A549 (cell line): Measurements from ENCODE around the gene ARHGEF37.

Source experiments
- BHLHE40 ChIP-seq: IDR thresholded peaks from 2 replicates; pipeline ENCODE4 v1.6.1; 2012; ENCODE audit warnings: low read depth, low read length, inconsistent platforms
- FOSL2 ChIP-seq, 2 experiments: fragments of 450-650 bp in 1 of 2; fragments of >200 bp in 1 of 2; sonication (Bioruptor Twin) in 1 of 2; formaldehyde crosslinking; IDR thresholded peaks; 2 replicates each; pipeline versions ENCODE4 v1.5.0 to v1.6.1; 2016 to 2020; ENCODE audit warnings: mild to moderate bottlenecking in 1 of 2, moderate library complexity in 1 of 2
- HOXA7 ChIP-seq: fragments of 250-450 bp; sonication (Bioruptor Pico); IDR thresholded peaks from 2 replicates; pipeline ENCODE4 v1.5.0; 2020; ENCODE audit warnings: mild to moderate bottlenecking, moderate library complexity
- MAFK ChIP-seq: fragments of 450-650 bp; IDR thresholded peaks from 2 replicates; pipeline ENCODE4 v1.6.1; 2014; ENCODE audit not compliant: partially characterized antibody
- MYC ChIP-seq: IDR thresholded peaks from 2 replicates; pipeline ENCODE4 v1.6.1; 2012; ENCODE audit warnings: mild to moderate bottlenecking, inconsistent platforms, low read length, improper control_type of control experiment, borderline replicate concordance
- POLR2A ChIP-seq: IDR thresholded peaks from 2 replicates; pipeline ENCODE4 v1.6.1; 2012; ENCODE audit warnings: mild to moderate bottlenecking, low read length
- POLR2AphosphoS2 ChIP-seq: conservative IDR thresholded peaks from 2 replicates; pipeline ENCODE4 v1.6.1; 2012; ENCODE audit warnings: low read length, improper control_type of control experiment, inconsistent platforms
- RAD21 ChIP-seq, 2 experiments: fragments of >200 bp in 1 of 2; sonication (Bioruptor Twin) in 1 of 2; formaldehyde crosslinking in 1 of 2; IDR thresholded peaks in 1 of 2; conservative IDR thresholded peaks in 1 of 2; 2 replicates in 1 of 2; 3 replicates in 1 of 2; pipeline ENCODE4 v1.6.1; 2012 to 2018; ENCODE audit warnings: inconsistent platforms in 1 of 2
- RARB ChIP-seq: fragments of 250-450 bp; sonication (Bioruptor Pico); IDR thresholded peaks from 2 replicates; pipeline ENCODE4 v1.8.0; 2021; ENCODE audit warnings: mild to moderate bottlenecking, moderate library complexity
- SMC3 ChIP-seq: fragments of >200 bp; sonication (Bioruptor Twin); formaldehyde crosslinking; IDR thresholded peaks from 3 replicates; pipeline ENCODE4 v1.6.1; 2018; ENCODE audit warnings: inconsistent platforms
- TFCP2L1 ChIP-seq: fragments of 250-450 bp; sonication (Bioruptor Pico); IDR thresholded peaks from 2 replicates; pipeline ENCODE4 v1.5.0; 2021; ENCODE audit warnings: mild to moderate bottlenecking
- TF ChIP-seq, protein P1 (sequence below): fragments of >200 bp; sonication (Bioruptor Twin); formaldehyde crosslinking; IDR thresholded peaks from 3 replicates; pipeline ENCODE4 v1.5.1; 2016
- TF ChIP-seq, protein P2 (sequence below): fragments of 450-650 bp; IDR thresholded peaks from 2 replicates; pipeline ENCODE4 v1.6.1; 2014; ENCODE audit warnings: antibody characterized with exemption

DNA sequence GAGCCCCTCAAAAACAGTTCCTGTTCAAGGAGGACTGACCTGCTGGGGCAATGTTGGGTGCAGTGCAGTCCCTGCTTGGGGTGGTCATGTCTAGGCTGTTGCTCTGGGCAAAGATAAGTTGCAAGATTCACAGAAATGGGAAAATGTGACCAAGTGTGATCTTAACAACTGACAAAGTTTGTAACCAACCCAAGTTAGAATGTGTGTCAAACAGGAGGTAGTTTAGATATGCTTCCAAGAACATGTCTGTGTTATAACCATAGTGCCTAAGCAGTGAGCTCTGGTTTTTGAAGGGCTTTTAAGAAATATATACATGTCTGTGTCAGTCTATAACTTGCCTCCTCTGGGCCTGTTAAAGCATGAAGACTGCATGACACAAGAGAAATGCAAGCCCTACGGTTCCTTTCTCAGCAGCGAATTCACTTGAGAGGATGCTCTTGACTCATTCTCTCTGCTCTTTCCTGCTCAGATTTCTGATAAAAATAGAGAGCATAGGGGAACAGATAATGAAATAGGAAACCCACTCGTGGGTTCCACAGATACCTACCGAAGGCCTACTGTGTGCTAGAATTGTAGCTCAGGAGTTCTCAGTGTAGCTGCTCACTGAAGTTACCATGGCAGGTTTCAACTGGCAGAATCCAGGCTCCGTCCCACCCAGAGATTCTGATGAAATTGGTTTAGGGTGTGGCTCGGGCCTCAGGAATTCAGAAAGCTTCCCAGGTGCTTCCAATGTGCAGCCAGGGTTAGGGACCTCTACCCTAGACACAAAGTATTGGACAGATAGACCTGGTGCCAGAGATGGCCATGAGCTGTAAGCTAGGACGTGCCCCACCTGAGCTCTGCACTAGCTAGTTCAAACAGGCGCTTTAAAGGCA is 52.4 kb downstream of the ARHGEF37 start:
- TF ChIP-seq RARB (no peak), HOXA7 (CRISPR knock-in tag) (no peak), POLR2A (no peak), TFCP2L1 (CRISPR knock-in tag) (no peak), MYC (no peak), FOSL2 (IDR thresholded peaks at IDR 0.05) (no peak), FOSL2 (CRISPR knock-in tag; IDR thresholded peaks at IDR 0.05) (no peak), BHLHE40 (no peak), RAD21 (conservative IDR thresholded peaks at IDR 0.05 in 1 of 2, IDR thresholded peaks at IDR 0.05 in 1 of 2) (no peak), SMC3 (no peak), POLR2AphosphoS2 (no peak), MAFK (no peak)
- TF ChIP-seq, protein P1, sequence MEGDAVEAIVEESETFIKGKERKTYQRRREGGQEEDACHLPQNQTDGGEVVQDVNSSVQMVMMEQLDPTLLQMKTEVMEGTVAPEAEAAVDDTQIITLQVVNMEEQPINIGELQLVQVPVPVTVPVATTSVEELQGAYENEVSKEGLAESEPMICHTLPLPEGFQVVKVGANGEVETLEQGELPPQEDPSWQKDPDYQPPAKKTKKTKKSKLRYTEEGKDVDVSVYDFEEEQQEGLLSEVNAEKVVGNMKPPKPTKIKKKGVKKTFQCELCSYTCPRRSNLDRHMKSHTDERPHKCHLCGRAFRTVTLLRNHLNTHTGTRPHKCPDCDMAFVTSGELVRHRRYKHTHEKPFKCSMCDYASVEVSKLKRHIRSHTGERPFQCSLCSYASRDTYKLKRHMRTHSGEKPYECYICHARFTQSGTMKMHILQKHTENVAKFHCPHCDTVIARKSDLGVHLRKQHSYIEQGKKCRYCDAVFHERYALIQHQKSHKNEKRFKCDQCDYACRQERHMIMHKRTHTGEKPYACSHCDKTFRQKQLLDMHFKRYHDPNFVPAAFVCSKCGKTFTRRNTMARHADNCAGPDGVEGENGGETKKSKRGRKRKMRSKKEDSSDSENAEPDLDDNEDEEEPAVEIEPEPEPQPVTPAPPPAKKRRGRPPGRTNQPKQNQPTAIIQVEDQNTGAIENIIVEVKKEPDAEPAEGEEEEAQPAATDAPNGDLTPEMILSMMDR: no peak
- TF ChIP-seq, protein P2, sequence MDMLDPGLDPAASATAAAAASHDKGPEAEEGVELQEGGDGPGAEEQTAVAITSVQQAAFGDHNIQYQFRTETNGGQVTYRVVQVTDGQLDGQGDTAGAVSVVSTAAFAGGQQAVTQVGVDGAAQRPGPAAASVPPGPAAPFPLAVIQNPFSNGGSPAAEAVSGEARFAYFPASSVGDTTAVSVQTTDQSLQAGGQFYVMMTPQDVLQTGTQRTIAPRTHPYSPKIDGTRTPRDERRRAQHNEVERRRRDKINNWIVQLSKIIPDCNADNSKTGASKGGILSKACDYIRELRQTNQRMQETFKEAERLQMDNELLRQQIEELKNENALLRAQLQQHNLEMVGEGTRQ: no peak
